Measurements from ENCODE around the gene FBXO11. TPM values are rescaled to one million over a fixed set of nuclear protein-coding genes. Genes with fewer than 3 reads are reported as not detected.

FBXO11 gene
- total RNA-seq, 1 donor from 2014 or later, result 37.1 TPM

Other genes starting within 250 kb of the FBXO11 start
- 19.8 TPM for gene MSH6, start 123.4 kb downstream of the FBXO11 start, total RNA-seq